ENCODE measurements around the gene CPLANE2. TPM values are rescaled to one million over a fixed set of nuclear protein-coding genes. Genes with fewer than 3 reads are reported as not detected.

The CPLANE2 gene
- total and polyA plus RNA-seq, 2 donors from 2014 or later = 7.9 to 9.4 TPM

GRCh38 chr1:16237343-16237830 is 404 bp upstream of the CPLANE2 start:
- intact Hi-C loops (cut with DNase I) = no loop called here
- no peaks in the 10 kb centered on the region for H3K36me3 ChIP-seq (ENCODE audit: control insufficient read depth in 2 of 3, insufficient read depth in 3 of 3, low read length in 3 of 3)
- H3K27ac ChIP-seq (ENCODE audit: low read depth in 2 of 2, low read length in 2 of 2) = peak overlapping the region; percentile 70 to 77
- H3K4me1 ChIP-seq (ENCODE audit: control insufficient read depth in 2 of 3, insufficient read depth in 2 of 3, low read depth in 1 of 3, low read length in 3 of 3) = peaks cover 0 to 13% (median 3%) of the 10 kb centered on the region in 3 donors
- no peaks in the 10 kb centered on the region for H3K27me3 ChIP-seq (ENCODE audit: control insufficient read depth, insufficient read depth, low read length)
- H3K9me3 ChIP-seq (ENCODE audit: control insufficient read depth in 2 of 3, insufficient read depth in 1 of 3, low read length in 3 of 3) = no peaks in the 10 kb centered on the region
- no peak for TF ChIP-seq CTCF (IDR thresholded peaks at IDR 0.05; ENCODE audit: borderline replicate concordance, extremely low read depth, insufficient read depth)
- DNase-seq (no peak), FAIRE-seq (no peak)
- H3K9ac ChIP-seq (ENCODE audit: low read length in 3 of 3) = peak overlapping the region; percentile 29 to 83 (median 67)
- H3K4me3 ChIP-seq (ENCODE audit: low read length in 3 of 3) = peak overlapping the region; percentile 55 to 88 (median 57)

- TF ChIP-seq CTCF (IDR thresholded peaks at IDR 0.05; ENCODE audit: borderline replicate concordance, extremely low read depth, insufficient read depth) = peak; percentile 32
- Histone ChIP-seq H3K36me3 (ENCODE audit: control insufficient read depth in 2 of 3, insufficient read depth in 3 of 3, low read length in 3 of 3) (no peaks in the 10 kb centered on the region), H3K4me3 (ENCODE audit: low read length in 3 of 3) (peak overlapping the region; percentile 18 to 88 (median 87)), H3K27ac (ENCODE audit: low read depth in 2 of 2, low read length in 2 of 2) (peak overlapping the region; percentile 86 to 91), H3K9me3 (ENCODE audit: control insufficient read depth in 2 of 3, insufficient read depth in 1 of 3, low read length in 3 of 3) (no peaks in the 10 kb centered on the region), H3K4me1 (ENCODE audit: control insufficient read depth in 2 of 3, insufficient read depth in 2 of 3, low read depth in 1 of 3, low read length in 3 of 3) (peaks cover 0 to 13% (median 3%) of the 10 kb centered on the region in 3 donors), H3K27me3 (ENCODE audit: control insufficient read depth, insufficient read depth, low read length) (no peaks in the 10 kb centered on the region), H3K9ac (ENCODE audit: low read length in 3 of 3) (peak overlapping the region in 2 of 3 donors; percentile 87 to 98)
- intact Hi-C loops (cut with DNase I) = no loop called here
- peak in 4 of 5 donors; percentile 45 to 69 (median 54) for DNase-seq
- FAIRE-seq = no peak
These were observed 956 bp downstream of the CPLANE2 start for GRCh38 chr1:16235944-16236510.

GRCh38 chr1:16235347-16235746 is 1.6 kb downstream of the CPLANE2 start:
- Histone ChIP-seq H3K27ac (ENCODE audit: low read depth in 2 of 2, low read length in 2 of 2) (no peak overlapping the region), H3K36me3 (ENCODE audit: control insufficient read depth in 2 of 3, insufficient read depth in 3 of 3, low read length in 3 of 3) (no peaks in the 10 kb centered on the region), H3K9me3 (ENCODE audit: control insufficient read depth in 2 of 3, insufficient read depth in 1 of 3, low read length in 3 of 3) (no peaks in the 10 kb centered on the region), H3K4me1 (ENCODE audit: control insufficient read depth in 2 of 3, insufficient read depth in 2 of 3, low read depth in 1 of 3, low read length in 3 of 3) (peaks cover 0 to 13% (median 3%) of the 10 kb centered on the region in 3 donors), H3K4me3 (ENCODE audit: low read length in 3 of 3) (no peak overlapping the region), H3K27me3 (ENCODE audit: control insufficient read depth, insufficient read depth, low read length) (no peaks in the 10 kb centered on the region), H3K9ac (ENCODE audit: low read length in 3 of 3) (no peak overlapping the region)
- no peak for FAIRE-seq
- intact Hi-C loops (cut with DNase I) = no loop called here
- DNase-seq = no peak
- no peak for TF ChIP-seq CTCF (IDR thresholded peaks at IDR 0.05; ENCODE audit: borderline replicate concordance, extremely low read depth, insufficient read depth)
